ENCODE data around the gene LIMCH1. TPM values are rescaled to one million over a fixed set of nuclear protein-coding genes. Genes with fewer than 3 reads are reported as not detected.

LIMCH1 gene
- total RNA-seq, 1 donor from 2014 or later: 9.8 TPM

- no peak for DNase-seq (ENCODE audit: low spot score)
- TF ChIP-seq EZH2phosphoT487 (IDR thresholded peaks at IDR 0.05): no peak
- TF ChIP-seq EZH2 (IDR thresholded peaks at IDR 0.05): no peak
Observed at GRCh38 chr4:41507291-41507947, 30.5 kb upstream of the LIMCH1 start.

GRCh38 chr4:41509451-41509866, 28.5 kb upstream of the LIMCH1 start:
- H3K36me3 Mint-ChIP-seq: no peaks in the 10 kb centered on the region
- no peaks in the 10 kb centered on the region for H3F3A ChIP-seq (ENCODE audit: low read depth)
- no peak overlapping the region for H3K27ac Mint-ChIP-seq
- H3K27me3 ChIP-seq: peaks cover 9% of the 10 kb centered on the region
- no peaks in the 10 kb centered on the region for H3K79me2 ChIP-seq (ENCODE audit: low read depth)
- H3K4me1 Mint-ChIP-seq: peaks cover 11% of the 10 kb centered on the region
- peaks cover 6% of the 10 kb centered on the region for H3K4me1 ChIP-seq
- H3K36me3 ChIP-seq: no peaks in the 10 kb centered on the region
- no peaks in the 10 kb centered on the region for H3K27me3 Mint-ChIP-seq (ENCODE audit: insufficient read depth, low read depth)
- no peaks in the 10 kb centered on the region for H3K9me3 Mint-ChIP-seq
- no peaks in the 10 kb centered on the region for H4K20me1 ChIP-seq (ENCODE audit: low read depth)
- TF ChIP-seq EZH2 (IDR thresholded peaks at IDR 0.05) (no peak), EZH2phosphoT487 (IDR thresholded peaks at IDR 0.05) (no peak), CTCF (IDR thresholded peaks at IDR 0.05) (no peak)
- no peak overlapping the region for H3K9ac ChIP-seq
- no peak overlapping the region for H3K4me2 ChIP-seq
- H3K4me3 Mint-ChIP-seq: no peak overlapping the region
- H2AFZ ChIP-seq (replicated peaks): no peak overlapping the region
- no peaks in the 10 kb centered on the region for H3K9me3 ChIP-seq (ENCODE audit: low read depth)
- H3K27ac ChIP-seq: no peak overlapping the region
- DNase-seq (ENCODE audit: low spot score): no peak
- no peak overlapping the region for H3K4me3 ChIP-seq

More at GRCh38 chr4:41507291-41507947, 30.5 kb upstream of the LIMCH1 start:
- Mint-ChIP-seq H3K36me3 (no peaks in the 10 kb centered on the region), H3K4me3 (no peak overlapping the region), H3K4me1 (peaks cover 17% of the 10 kb centered on the region), H3K9me3 (no peaks in the 10 kb centered on the region), H3K27ac (no peak overlapping the region), H3K27me3 (ENCODE audit: insufficient read depth, low read depth) (no peaks in the 10 kb centered on the region)
- H2AFZ ChIP-seq (replicated peaks): no peak overlapping the region
- peaks cover 6% of the 10 kb centered on the region for H3K4me1 ChIP-seq
- no peaks in the 10 kb centered on the region for H4K20me1 ChIP-seq (ENCODE audit: low read depth)
- peaks cover 13% of the 10 kb centered on the region for H3K27me3 ChIP-seq
- no peak overlapping the region for H3K9ac ChIP-seq
- H3K79me2 ChIP-seq (ENCODE audit: low read depth): no peaks in the 10 kb centered on the region
- H3K4me2 ChIP-seq: no peak overlapping the region
- no peak overlapping the region for H3K27ac ChIP-seq
- H3F3A ChIP-seq (ENCODE audit: low read depth): no peaks in the 10 kb centered on the region
- H3K36me3 ChIP-seq: no peaks in the 10 kb centered on the region
- no peaks in the 10 kb centered on the region for H3K9me3 ChIP-seq (ENCODE audit: low read depth)
- no peak overlapping the region for H3K4me3 ChIP-seq

- H3K9me3 Mint-ChIP-seq: no peaks in the 10 kb centered on the region
- TF ChIP-seq CTCF (IDR thresholded peaks at IDR 0.05): no peak
- no peak for TF ChIP-seq EZH2 (IDR thresholded peaks at IDR 0.05)
- TF ChIP-seq EZH2phosphoT487 (IDR thresholded peaks at IDR 0.05): no peak
- no peaks in the 10 kb centered on the region for H3K36me3 ChIP-seq
- H3K27ac ChIP-seq: no peak overlapping the region
- no peak overlapping the region for H3K4me3 ChIP-seq
- H3K4me1 ChIP-seq: peaks cover 4% of the 10 kb centered on the region
- H3K27me3 Mint-ChIP-seq (ENCODE audit: insufficient read depth, low read depth): no peaks in the 10 kb centered on the region
- peaks cover 8% of the 10 kb centered on the region for H3K4me1 Mint-ChIP-seq
- DNase-seq (ENCODE audit: low spot score): no peak
- no peak overlapping the region for H3K4me2 ChIP-seq
- no peak overlapping the region for H3K4me3 Mint-ChIP-seq
- H3K36me3 Mint-ChIP-seq: no peaks in the 10 kb centered on the region
- H3K27me3 ChIP-seq: peaks cover 3% of the 10 kb centered on the region
- no peaks in the 10 kb centered on the region for H3K79me2 ChIP-seq (ENCODE audit: low read depth)
- no peak overlapping the region for H2AFZ ChIP-seq (replicated peaks)
- H3K27ac Mint-ChIP-seq: no peak overlapping the region
- no peak overlapping the region for H3K9ac ChIP-seq
- no peaks in the 10 kb centered on the region for H4K20me1 ChIP-seq (ENCODE audit: low read depth)
- no peaks in the 10 kb centered on the region for H3K9me3 ChIP-seq (ENCODE audit: low read depth)
- H3F3A ChIP-seq (ENCODE audit: low read depth): no peaks in the 10 kb centered on the region
Observed at GRCh38 chr4:41510179-41510578, 27.8 kb upstream of the LIMCH1 start.

- no peak overlapping the region for H3K27ac Mint-ChIP-seq
- no peaks in the 10 kb centered on the region for H3K27me3 ChIP-seq
- H3K4me3 ChIP-seq: no peak overlapping the region
- no peak overlapping the region for H2AFZ ChIP-seq (replicated peaks)
- no peaks in the 10 kb centered on the region for H3K79me2 ChIP-seq (ENCODE audit: low read depth)
- no peaks in the 10 kb centered on the region for H3K27me3 Mint-ChIP-seq (ENCODE audit: insufficient read depth, low read depth)
- TF ChIP-seq EZH2phosphoT487 (IDR thresholded peaks at IDR 0.05) (no peak), CTCF (IDR thresholded peaks at IDR 0.05) (no peak), EZH2 (IDR thresholded peaks at IDR 0.05) (no peak)
- no peaks in the 10 kb centered on the region for H3K9me3 Mint-ChIP-seq
- no peaks in the 10 kb centered on the region for H3K9me3 ChIP-seq (ENCODE audit: low read depth)
- H3K4me2 ChIP-seq: no peak overlapping the region
- H3F3A ChIP-seq (ENCODE audit: low read depth): no peaks in the 10 kb centered on the region
- no peak overlapping the region for H3K9ac ChIP-seq
- H3K4me3 Mint-ChIP-seq: no peak overlapping the region
- H4K20me1 ChIP-seq (ENCODE audit: low read depth): no peaks in the 10 kb centered on the region
- H3K4me1 ChIP-seq: no peaks in the 10 kb centered on the region
- peaks cover 3% of the 10 kb centered on the region for H3K4me1 Mint-ChIP-seq
- no peaks in the 10 kb centered on the region for H3K36me3 ChIP-seq
- no peak overlapping the region for H3K27ac ChIP-seq
- no peaks in the 10 kb centered on the region for H3K36me3 Mint-ChIP-seq
- DNase-seq (ENCODE audit: low spot score): no peak
Observed at GRCh38 chr4:41512136-41512535, 25.8 kb upstream of the LIMCH1 start.
